Stimulated activated CD8-positive, alpha-beta memory T cell treated with anti-CD3 and anti-CD28 coated beads, Interleukin-15, amount 100 ng/mL, for 4 hours (primary cell): Measurements from ENCODE around the gene CREBZF.
"Not testable (repeated sequence)": the region's sequence is repeated elsewhere in the genome, so short reads cannot be mapped to it uniquely, and the experiment has no call there.

ENCODE experiments used
- DNase-seq, 2 donors: peaks; one replicate each; pipeline ENCODE4 v3.0.0-alpha.2; 2020; ENCODE audit warnings: low read depth in 2 of 2

The CREBZF gene

GRCh38 chr11:85670949-85671663 is 6.2 kb upstream of the CREBZF start:
- DNase-seq: not testable (repeated sequence)

- DNase-seq: no peak
These were observed 3.2 kb upstream of the CREBZF start for GRCh38 chr11:85668157-85668556.

GRCh38 chr11:85666687-85667086 is 1.8 kb upstream of the CREBZF start:
- DNase-seq: no peak

- DNase-seq: no peak
These were observed 804 bp upstream of the CREBZF start for GRCh38 chr11:85665733-85666132.

- peak; percentile 76 to 83 for DNase-seq
These were observed 945 bp downstream of the CREBZF start for GRCh38 chr11:85663753-85664614.

- no peak for DNase-seq
These were observed 1.7 kb downstream of the CREBZF start for GRCh38 chr11:85663080-85663752.

- no peak for DNase-seq
These were observed 2.8 kb downstream of the CREBZF start for GRCh38 chr11:85661972-85662664.

GRCh38 chr11:85658180-85658579 is 6.7 kb downstream of the CREBZF start:
- no peak for DNase-seq

- DNase-seq: no peak
These were observed 8.2 kb downstream of the CREBZF start for GRCh38 chr11:85656777-85657176.

GRCh38 chr11:85654343-85654742 is 10.6 kb downstream of the CREBZF start:
- DNase-seq: not testable (repeated sequence)

- DNase-seq: no peak
These were observed 12.0 kb downstream of the CREBZF start for GRCh38 chr11:85652786-85653447.

GRCh38 chr11:85651118-85651517 is 13.8 kb downstream of the CREBZF start:
- no peak for DNase-seq

- peak; percentile 79 to 84 for DNase-seq
These were observed 17.2 kb downstream of the CREBZF start, which contains the start of gene TMEM126A for GRCh38 chr11:85647604-85648299. TSS of gene TMEM126A (plus strand) at chr11:85647967. CDS start at chr11:85650256, 2,289 bp downstream.

GRCh38 chr11:85647078-85647477 is 17.9 kb downstream of the CREBZF start:
- DNase-seq: no peak

GRCh38 chr11:85643191-85643614 is 21.7 kb downstream of the CREBZF start:
- DNase-seq: no peak

GRCh38 chr11:85634747-85635146 is 30.2 kb downstream of the CREBZF start:
- no peak for DNase-seq

- peak in 1 of 2 donors; percentile 32 for DNase-seq
These were observed 36.1 kb downstream of the CREBZF start for GRCh38 chr11:85628771-85629341.

GRCh38 chr11:85627998-85628770 is 36.7 kb downstream of the CREBZF start, which contains the start of gene TMEM126B:
TSS of gene TMEM126B (plus strand) at chr11:85628593. CDS start at chr11:85628608, 15 bp downstream.
- DNase-seq: peak; percentile 92 to 94

GRCh38 chr11:85627332-85627997 is 37.5 kb downstream of the CREBZF start, which contains the start of gene DLG2:
TSS of gene DLG2 (minus strand) at chr11:85627344.
- no peak for DNase-seq
